AG10803 (cell line): ENCODE results near the gene KRTAP10-8.
"Not testable (repeated sequence)": the region's sequence is repeated elsewhere in the genome, so short reads cannot be mapped to it uniquely, and the experiment has no call there.

Source experiments
- DNase-seq: peaks from one replicate; pipeline ENCODE4 v3.0.0; 2010; ENCODE audit warnings: low read depth
- H3K4me3 ChIP-seq: 2 replicates; pipeline ENCODE4 v1.5.1; 2011; ENCODE audit warnings: mild to moderate bottlenecking, low read length, control low read depth
- TF ChIP-seq, protein P1 (sequence below): conservative IDR thresholded peaks from 2 replicates; pipeline ENCODE4 v1.5.1; 2011; ENCODE audit warnings: mild to moderate bottlenecking, low read length, control low read depth, inconsistent platforms

KRTAP10-8 gene

DNA sequence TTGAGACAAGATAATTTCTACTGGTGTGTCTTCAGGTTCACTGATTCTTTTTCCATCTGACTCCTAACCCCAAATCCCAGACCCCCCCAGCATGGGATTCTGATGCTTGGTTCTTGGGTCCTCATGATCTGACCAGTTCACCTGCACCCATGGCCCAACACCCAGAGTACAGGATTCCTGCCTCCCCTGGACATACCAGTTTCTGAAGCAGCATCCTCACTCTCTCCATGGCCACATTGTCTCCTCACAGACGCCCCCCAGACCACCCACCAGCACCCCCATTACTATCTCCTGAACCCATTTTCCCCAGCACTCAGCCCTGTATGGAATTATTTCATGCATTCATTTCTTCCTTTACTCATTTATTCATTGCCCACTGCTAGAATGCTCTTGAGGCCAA is 45.0 kb downstream of the KRTAP10-8 start:
- TF ChIP-seq, protein P1, sequence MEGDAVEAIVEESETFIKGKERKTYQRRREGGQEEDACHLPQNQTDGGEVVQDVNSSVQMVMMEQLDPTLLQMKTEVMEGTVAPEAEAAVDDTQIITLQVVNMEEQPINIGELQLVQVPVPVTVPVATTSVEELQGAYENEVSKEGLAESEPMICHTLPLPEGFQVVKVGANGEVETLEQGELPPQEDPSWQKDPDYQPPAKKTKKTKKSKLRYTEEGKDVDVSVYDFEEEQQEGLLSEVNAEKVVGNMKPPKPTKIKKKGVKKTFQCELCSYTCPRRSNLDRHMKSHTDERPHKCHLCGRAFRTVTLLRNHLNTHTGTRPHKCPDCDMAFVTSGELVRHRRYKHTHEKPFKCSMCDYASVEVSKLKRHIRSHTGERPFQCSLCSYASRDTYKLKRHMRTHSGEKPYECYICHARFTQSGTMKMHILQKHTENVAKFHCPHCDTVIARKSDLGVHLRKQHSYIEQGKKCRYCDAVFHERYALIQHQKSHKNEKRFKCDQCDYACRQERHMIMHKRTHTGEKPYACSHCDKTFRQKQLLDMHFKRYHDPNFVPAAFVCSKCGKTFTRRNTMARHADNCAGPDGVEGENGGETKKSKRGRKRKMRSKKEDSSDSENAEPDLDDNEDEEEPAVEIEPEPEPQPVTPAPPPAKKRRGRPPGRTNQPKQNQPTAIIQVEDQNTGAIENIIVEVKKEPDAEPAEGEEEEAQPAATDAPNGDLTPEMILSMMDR: no peak
- no peak for DNase-seq
- no peak overlapping the region for H3K4me3 ChIP-seq

DNA sequence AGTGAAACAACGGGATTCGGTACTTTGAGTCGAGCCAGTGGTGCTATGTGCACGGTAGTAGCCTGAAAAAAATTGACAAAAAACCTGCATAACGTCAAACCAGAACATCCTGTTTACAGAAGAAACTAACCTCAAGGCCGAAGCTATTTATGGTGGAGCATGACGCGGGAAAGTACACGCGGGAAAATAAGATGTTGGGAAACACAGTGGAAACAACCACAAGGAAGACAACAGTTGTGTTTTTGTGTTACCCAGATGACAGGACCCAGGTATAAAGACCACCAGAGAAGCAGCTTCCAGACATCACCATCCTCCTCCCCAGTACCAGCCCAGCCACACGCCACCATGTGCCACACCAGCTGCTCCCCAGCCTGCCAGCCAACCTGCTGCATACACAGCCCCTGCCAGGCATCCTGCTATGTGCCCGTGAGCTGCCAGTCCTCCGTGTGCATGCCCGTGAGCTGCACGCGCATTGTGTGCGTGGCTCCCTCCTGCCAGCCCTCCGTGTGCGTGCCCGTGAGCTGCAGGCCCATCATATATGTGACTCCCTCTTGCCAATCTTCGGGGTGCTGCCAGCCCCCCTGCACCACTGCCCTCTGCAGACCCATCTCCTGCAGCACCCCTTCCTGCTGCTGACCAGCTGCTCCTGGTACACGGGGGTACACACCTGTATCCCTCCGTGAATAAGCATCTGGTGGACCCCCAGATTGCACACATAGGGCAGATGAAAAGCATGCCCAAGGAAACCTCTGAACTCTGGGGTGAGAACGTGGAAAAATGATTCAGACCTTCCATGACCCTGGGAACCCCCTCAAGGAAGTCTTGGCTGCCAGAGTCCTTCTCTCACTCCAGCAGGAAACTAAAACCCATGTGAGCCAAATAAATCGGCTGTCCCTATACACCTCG is 46.0 kb downstream of the KRTAP10-8 start, which contains the start of gene KRTAP12-3:
TSS of gene KRTAP12-3 (plus strand) at position 298 of the 906 bp plus-strand sequence. CDS start at position 346, 48 bp downstream.
- TF ChIP-seq, protein P1: no peak
- H3K4me3 ChIP-seq: no peak within 1 kb of the TSS
- no peak for DNase-seq

DNA sequence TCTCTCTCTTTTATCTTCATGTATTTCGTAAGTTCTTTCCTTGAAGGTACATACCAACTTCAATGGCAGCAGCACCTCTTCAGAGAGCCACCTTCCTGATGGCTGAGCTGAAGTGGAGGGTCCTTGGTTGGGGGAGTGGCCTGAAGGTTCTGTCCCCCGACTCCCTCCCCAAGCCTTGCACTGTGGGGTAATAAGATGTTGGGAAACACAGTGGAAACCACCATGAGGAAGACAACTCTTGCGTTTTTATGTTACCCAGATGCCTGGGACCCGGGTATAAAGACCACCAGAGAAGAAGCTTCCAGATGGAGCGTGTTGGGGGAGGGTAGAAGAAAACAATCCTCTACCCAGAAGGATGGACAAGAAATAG is 46.6 kb downstream of the KRTAP10-8 start:
- TF ChIP-seq, protein P1: no peak
- H3K4me3 ChIP-seq: no peak overlapping the region
- DNase-seq: no peak

DNA sequence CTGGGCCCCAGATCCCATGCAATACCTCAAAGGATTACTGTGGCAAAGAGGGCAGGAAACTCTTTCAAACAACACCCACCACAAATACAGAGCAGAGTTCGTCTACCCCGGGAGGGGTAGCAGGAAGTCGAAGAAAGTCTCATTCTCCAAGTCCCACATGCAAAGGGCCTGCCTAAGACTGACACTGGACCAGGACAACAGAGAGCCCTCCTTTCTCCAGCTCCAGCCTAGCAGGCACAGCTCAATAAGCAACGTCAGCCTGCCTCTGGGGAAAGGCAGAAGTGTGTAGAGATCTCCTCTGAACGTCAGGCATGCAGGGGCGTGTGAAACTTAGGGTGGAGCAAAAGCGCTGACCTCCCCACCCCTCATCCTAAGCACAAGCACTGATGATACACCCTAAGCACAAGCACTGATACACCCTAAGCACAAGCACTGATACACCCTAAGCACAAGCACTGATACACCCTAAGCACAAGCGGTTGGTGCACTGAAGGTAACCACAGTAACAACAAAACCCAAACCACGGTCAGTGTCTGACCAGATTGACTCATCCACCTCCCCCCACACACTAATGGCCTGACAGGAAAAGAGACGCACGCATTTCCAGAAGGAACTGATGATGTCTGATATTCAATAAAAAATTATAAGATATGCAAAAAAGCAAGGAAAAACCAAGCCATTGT is 47.2 kb downstream of the KRTAP10-8 start:
- TF ChIP-seq, protein P1: no peak
- DNase-seq: no peak
- no peak overlapping the region for H3K4me3 ChIP-seq

DNA sequence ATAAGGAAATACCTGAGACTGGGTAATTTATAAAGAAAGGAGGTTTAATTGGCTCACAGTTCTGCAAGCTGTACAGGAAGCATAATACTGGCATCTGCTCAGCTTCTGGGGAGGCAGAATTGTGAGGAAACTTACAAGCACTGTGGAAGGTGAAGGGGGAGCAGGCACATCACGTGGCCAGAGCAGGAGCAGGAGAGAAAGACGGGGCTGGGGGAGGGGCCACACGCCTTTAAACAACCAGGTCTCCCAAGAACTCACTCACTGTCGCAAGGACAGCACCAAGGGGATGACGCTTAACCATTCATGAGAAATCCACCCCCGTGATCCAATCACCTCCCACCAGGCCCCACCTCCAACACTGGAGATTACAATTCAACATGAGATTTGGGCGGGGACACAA is 49.7 kb downstream of the KRTAP10-8 start:
- not testable (repeated sequence) for DNase-seq, H3K4me3 ChIP-seq
